NCI-H2196 treated with DMSO at 0.1 percent for 48 hours (cell line): ENCODE data around the gene TMIGD2.
"Not testable (repeated sequence)": the region's sequence is repeated elsewhere in the genome, so short reads cannot be mapped to it uniquely, and the experiment has no call there.

ENCODE experiments used
- DNase-seq: peaks from one replicate; lab custom pipeline; 2025; ENCODE audit not compliant: unreplicated experiment; lab: John Stamatoyannopoulos, UW

Gene TMIGD2

GRCh38 chr19:4302243-4302640, at the start of gene TMIGD2:
Gene TMIGD2 (minus strand): TSS chr19:4302389. CDS start chr19:4302385, 4 bp downstream.
- DNase-seq = no peak

GRCh38 chr19:4350726-4351125, 48.5 kb upstream of the TMIGD2 start:
- no peak for DNase-seq

DNA sequence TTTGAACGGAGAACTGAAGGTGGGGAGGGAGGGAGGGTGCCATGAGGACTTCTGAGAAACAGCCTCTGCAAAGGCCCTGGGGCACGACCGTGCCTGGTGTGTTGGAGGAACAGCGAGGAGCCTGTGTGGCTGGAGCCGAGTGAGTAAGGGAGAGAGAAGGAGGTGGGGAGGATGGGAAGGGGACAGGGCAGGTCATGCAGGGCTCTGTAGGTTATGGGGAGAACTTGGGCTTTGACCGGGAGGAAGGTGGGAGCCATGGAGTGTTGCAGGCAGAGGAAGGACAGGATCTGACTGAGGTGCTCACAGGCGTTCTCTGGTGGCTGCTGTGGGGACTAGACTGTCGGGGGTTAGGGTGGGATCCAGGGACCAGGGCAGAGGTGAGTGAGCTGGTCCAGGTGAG, 47.9 kb upstream of the TMIGD2 start:
- no peak for DNase-seq

GRCh38 chr19:4349225-4349624, 47.0 kb upstream of the TMIGD2 start:
- not testable (repeated sequence) for DNase-seq

- DNase-seq = no peak
These were observed 45.3 kb upstream of the TMIGD2 start for GRCh38 chr19:4347521-4347920.

DNA sequence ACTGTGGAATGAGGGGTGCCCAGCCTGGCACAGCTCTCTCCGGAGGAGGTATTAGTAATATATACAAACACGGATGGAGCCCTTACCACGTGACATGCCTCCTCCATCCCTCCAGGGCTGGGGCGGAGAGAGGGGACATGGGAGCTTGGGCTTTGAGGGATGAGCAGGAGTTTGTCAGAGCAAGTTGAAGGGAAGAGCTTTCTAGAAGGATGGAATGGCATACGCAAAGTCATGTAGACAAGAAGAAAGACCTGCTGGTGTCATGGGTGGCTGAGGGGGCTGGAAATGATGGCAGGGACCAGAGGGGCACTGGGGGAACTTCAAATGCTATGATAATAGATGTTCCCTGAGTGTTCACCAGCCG, 43.8 kb upstream of the TMIGD2 start:
- DNase-seq = no peak

GRCh38 chr19:4345342-4346019, 43.3 kb upstream of the TMIGD2 start:
- DNase-seq = no peak

- DNase-seq = peak; percentile 67
These were observed 41.5 kb upstream of the TMIGD2 start, which contains the start of gene MPND for GRCh38 chr19:4343370-4344307. Gene MPND (plus strand): TSS chr19:4343562. CDS start chr19:4343594, 32 bp downstream.

- peak; percentile 100 for DNase-seq
These were observed 40.6 kb upstream of the TMIGD2 start for GRCh38 chr19:4342615-4343369.

DNA sequence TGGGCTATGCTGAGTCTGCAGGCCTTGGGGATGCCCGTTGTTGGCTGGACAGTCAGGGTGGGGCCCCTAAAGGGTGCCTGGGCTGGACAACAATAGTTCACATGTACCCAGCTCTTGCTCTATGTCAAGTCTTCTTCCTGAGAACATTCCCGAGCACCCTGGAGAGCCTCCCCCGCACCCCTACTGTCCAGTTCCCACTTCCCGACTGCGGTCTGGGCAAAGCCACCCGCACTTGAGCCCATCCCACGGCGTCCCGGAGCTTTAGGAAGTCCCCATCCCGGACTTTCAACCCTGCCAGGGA, 40.1 kb upstream of the TMIGD2 start:
- DNase-seq = no peak

- DNase-seq = peak; percentile 12
These were observed 36.5 kb upstream of the TMIGD2 start, which contains the start of gene STAP2 for GRCh38 chr19:4338441-4339355. Gene STAP2 (minus strand): TSS chr19:4338827. CDS start chr19:4338753, 74 bp downstream.

- DNase-seq = no peak
These were observed 35.8 kb upstream of the TMIGD2 start for GRCh38 chr19:4337906-4338440.

GRCh38 chr19:4334929-4335570, 32.9 kb upstream of the TMIGD2 start:
- DNase-seq = no peak

GRCh38 chr19:4329858-4330257, 27.7 kb upstream of the TMIGD2 start:
- no peak for DNase-seq

GRCh38 chr19:4328991-4329681, 26.9 kb upstream of the TMIGD2 start:
- DNase-seq = not testable (repeated sequence)

GRCh38 chr19:4328243-4328990, 26.2 kb upstream of the TMIGD2 start:
- no peak for DNase-seq

- no peak for DNase-seq
These were observed 25.7 kb upstream of the TMIGD2 start for GRCh38 chr19:4327877-4328242.

GRCh38 chr19:4327252-4327876, 25.2 kb upstream of the TMIGD2 start:
- DNase-seq = no peak
